ENCODE results near the gene GET4.

The GET4 gene

DNA sequence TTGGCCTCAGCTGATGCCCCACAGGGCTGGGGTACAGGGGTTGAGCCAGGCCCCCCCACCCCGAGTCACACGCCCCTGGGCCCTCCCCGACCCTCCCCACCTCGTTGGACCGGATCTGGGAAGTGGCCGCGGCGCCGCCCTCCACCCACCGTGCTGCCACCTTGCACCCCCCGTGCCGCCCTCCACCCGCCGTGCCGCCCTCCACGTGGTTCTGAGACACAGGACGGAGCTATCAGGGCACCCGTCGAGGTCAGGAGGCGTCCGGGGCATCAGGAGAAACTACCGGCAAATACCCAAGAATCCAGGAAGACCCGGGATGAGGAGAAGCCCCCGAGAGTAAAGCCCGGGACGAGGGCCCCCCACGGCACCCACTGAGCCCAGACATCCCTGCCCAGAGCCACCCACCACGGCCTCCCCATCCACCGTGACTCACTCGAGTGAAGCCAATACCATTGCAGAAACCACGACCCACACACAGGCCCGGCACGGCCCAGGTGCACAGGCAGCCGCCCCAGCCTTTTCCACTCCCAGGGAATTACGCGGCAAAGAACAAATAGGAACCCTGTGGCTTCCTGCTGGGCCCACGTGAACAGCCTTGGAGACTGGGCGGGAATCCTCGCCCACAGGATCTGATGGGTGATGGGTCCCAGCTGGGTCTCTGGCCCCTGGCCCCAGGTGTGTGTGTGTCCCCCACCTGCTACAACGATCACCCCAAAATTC, 44.2 kb downstream of the GET4 start:
- H3K9ac ChIP-seq (ENCODE audit: low read length), result no peak overlapping the region
- peaks cover 11% of the 10 kb centered on the region for H3K4me1 ChIP-seq (ENCODE audit: insufficient read depth, low read length, severe bottlenecking)
- peaks cover 20% of the 10 kb centered on the region; the same call in 1 of the 2 replicates for H3K27me3 ChIP-seq (ENCODE audit: insufficient read depth, low read length)
- no peak for TF ChIP-seq EZH2 (IDR thresholded peaks at IDR 0.05; ENCODE audit: borderline replicate concordance, low read length)
- TF ChIP-seq, protein P1, sequence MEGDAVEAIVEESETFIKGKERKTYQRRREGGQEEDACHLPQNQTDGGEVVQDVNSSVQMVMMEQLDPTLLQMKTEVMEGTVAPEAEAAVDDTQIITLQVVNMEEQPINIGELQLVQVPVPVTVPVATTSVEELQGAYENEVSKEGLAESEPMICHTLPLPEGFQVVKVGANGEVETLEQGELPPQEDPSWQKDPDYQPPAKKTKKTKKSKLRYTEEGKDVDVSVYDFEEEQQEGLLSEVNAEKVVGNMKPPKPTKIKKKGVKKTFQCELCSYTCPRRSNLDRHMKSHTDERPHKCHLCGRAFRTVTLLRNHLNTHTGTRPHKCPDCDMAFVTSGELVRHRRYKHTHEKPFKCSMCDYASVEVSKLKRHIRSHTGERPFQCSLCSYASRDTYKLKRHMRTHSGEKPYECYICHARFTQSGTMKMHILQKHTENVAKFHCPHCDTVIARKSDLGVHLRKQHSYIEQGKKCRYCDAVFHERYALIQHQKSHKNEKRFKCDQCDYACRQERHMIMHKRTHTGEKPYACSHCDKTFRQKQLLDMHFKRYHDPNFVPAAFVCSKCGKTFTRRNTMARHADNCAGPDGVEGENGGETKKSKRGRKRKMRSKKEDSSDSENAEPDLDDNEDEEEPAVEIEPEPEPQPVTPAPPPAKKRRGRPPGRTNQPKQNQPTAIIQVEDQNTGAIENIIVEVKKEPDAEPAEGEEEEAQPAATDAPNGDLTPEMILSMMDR (IDR thresholded peaks at IDR 0.05; ENCODE audit: low read length), result no peak
- H2AFZ ChIP-seq (ENCODE audit: low read length), result no peak overlapping the region
- no peak overlapping the region for H3K4me2 ChIP-seq (ENCODE audit: low read length)
- H3K27ac ChIP-seq (ENCODE audit: low read depth, low read length, poor library complexity, severe bottlenecking), result no peak overlapping the region
- H3K9me2 ChIP-seq (ENCODE audit: low read depth, low read length), result no peaks in the 10 kb centered on the region
- no peaks in the 10 kb centered on the region for H3K79me2 ChIP-seq (ENCODE audit: insufficient read depth, low read length)
- no peak overlapping the region for H3K4me3 ChIP-seq (ENCODE audit: low read depth, low read length, poor library complexity, severe bottlenecking)
- H3K9me3 ChIP-seq (ENCODE audit: low read length), result no peaks in the 10 kb centered on the region
- no peaks in the 10 kb centered on the region for H3K36me3 ChIP-seq (ENCODE audit: insufficient read depth, low read length)
- H4K20me1 ChIP-seq (ENCODE audit: insufficient read depth, low read length), result no peaks in the 10 kb centered on the region
- no peaks in the 10 kb centered on the region for H3F3A ChIP-seq (ENCODE audit: insufficient read depth, low read length)

DNA sequence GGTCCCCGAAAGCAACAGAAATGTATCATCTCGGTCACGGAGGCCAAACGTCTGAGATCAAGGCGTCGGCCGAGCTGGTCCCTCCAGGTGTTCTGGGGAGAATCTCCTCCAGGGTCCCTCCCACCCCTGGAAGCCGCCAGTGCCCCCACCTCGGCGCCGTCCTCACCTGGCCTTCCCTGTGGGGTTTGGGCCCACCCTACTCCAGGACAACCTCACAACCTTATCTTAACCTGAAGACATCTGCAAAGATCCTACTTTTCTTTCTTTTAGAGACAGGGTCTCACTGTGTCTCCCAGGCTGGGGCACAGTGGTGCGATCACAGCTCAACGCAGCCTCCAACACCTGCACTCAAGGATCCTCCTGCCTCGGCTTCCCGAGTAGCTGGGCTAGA, 44.7 kb downstream of the GET4 start:
- Histone ChIP-seq H3K27ac (ENCODE audit: low read depth, low read length, poor library complexity, severe bottlenecking) (no peak overlapping the region), H3F3A (ENCODE audit: insufficient read depth, low read length) (no peaks in the 10 kb centered on the region), H3K9me3 (ENCODE audit: low read length) (no peaks in the 10 kb centered on the region), H2AFZ (ENCODE audit: low read length) (no peak overlapping the region), H3K9ac (ENCODE audit: low read length) (no peak overlapping the region), H3K36me3 (ENCODE audit: insufficient read depth, low read length) (no peaks in the 10 kb centered on the region), H4K20me1 (ENCODE audit: insufficient read depth, low read length) (no peaks in the 10 kb centered on the region), H3K4me3 (ENCODE audit: low read depth, low read length, poor library complexity, severe bottlenecking) (no peak overlapping the region), H3K9me2 (ENCODE audit: low read depth, low read length) (no peaks in the 10 kb centered on the region), H3K79me2 (ENCODE audit: insufficient read depth, low read length) (no peaks in the 10 kb centered on the region), H3K27me3 (ENCODE audit: insufficient read depth, low read length) (peaks cover 20% of the 10 kb centered on the region; the same call in 1 of the 2 replicates), H3K4me2 (ENCODE audit: low read length) (no peak overlapping the region), H3K4me1 (ENCODE audit: insufficient read depth, low read length, severe bottlenecking) (peaks cover 11% of the 10 kb centered on the region)
- TF ChIP-seq EZH2 (IDR thresholded peaks at IDR 0.05; ENCODE audit: borderline replicate concordance, low read length), result no peak
- TF ChIP-seq, protein P1 (IDR thresholded peaks at IDR 0.05; ENCODE audit: low read length), result no peak

DNA sequence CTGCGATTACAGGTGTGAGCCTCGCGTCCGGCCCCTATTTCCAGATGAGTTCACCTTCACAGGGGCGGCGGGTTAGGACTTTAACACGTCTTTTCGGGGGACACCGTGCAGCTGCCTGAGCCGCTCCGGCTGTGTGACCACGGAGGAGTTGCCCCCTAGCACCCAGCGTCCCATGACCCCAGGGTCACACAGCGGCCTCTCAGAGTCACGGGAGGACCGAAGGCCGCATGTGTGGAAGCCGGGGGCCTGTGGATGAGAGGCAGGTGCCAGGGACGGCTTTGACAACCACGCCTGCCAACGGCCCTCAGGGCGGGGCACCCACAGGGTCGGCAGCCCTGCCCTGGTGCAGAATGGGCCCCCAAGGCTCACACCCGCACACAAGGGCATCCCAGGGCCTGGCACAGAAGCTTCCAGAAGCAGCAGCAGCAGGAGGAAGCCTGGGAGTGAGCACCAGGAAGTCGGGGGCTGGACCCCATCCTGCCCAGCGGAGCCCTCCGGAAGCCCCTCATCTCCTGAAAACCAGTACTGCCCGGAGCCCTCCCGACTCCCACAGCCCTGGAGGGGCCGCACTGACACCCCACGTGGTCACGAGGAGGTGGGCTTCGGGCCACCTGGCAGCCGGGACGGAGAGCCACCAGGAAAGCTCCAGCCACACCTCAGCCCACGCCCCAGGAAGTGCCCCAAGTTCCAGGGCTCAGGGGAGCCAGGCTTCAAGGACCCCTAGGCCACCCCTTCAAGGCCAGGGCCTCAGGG, 45.4 kb downstream of the GET4 start:
- no peaks in the 10 kb centered on the region for H3K9me3 ChIP-seq (ENCODE audit: low read length)
- no peak overlapping the region for H3K4me3 ChIP-seq (ENCODE audit: low read depth, low read length, poor library complexity, severe bottlenecking)
- H3K9ac ChIP-seq (ENCODE audit: low read length), result no peak overlapping the region
- no peaks in the 10 kb centered on the region for H3K79me2 ChIP-seq (ENCODE audit: insufficient read depth, low read length)
- H2AFZ ChIP-seq (ENCODE audit: low read length), result no peak overlapping the region
- H4K20me1 ChIP-seq (ENCODE audit: insufficient read depth, low read length), result no peaks in the 10 kb centered on the region
- H3K27ac ChIP-seq (ENCODE audit: low read depth, low read length, poor library complexity, severe bottlenecking), result no peak overlapping the region
- peaks cover 11% of the 10 kb centered on the region for H3K4me1 ChIP-seq (ENCODE audit: insufficient read depth, low read length, severe bottlenecking)
- H3K4me2 ChIP-seq (ENCODE audit: low read length), result no peak overlapping the region
- TF ChIP-seq EZH2 (IDR thresholded peaks at IDR 0.05; ENCODE audit: borderline replicate concordance, low read length), result no peak
- TF ChIP-seq, protein P1 (IDR thresholded peaks at IDR 0.05; ENCODE audit: low read length), result no peak
- no peaks in the 10 kb centered on the region for H3K9me2 ChIP-seq (ENCODE audit: low read depth, low read length)
- H3K36me3 ChIP-seq (ENCODE audit: insufficient read depth, low read length), result no peaks in the 10 kb centered on the region
- peaks cover 20% of the 10 kb centered on the region; the same call in 1 of the 2 replicates for H3K27me3 ChIP-seq (ENCODE audit: insufficient read depth, low read length)
- no peaks in the 10 kb centered on the region for H3F3A ChIP-seq (ENCODE audit: insufficient read depth, low read length)

All from OCI-LY1 (cell line).